Brain pericyte (primary cell): ENCODE results near the gene MLLT10.
"Not testable (repeated sequence)": the region's sequence is repeated elsewhere in the genome, so short reads cannot be mapped to it uniquely, and the experiment has no call there.

Source experiments
- DNase-seq: peaks from one replicate; pipeline ENCODE4 v3.0.0-alpha.2; 2012; ENCODE audit warnings: low read depth, low spot score

The MLLT10 gene

GRCh38 chr10:21579291-21579690, 45.3 kb downstream of the MLLT10 start:
- no peak for DNase-seq

GRCh38 chr10:21581421-21581834, 47.4 kb downstream of the MLLT10 start:
- DNase-seq = not testable (repeated sequence)

GRCh38 chr10:21584834-21585530, 51.0 kb downstream of the MLLT10 start:
- no peak for DNase-seq

GRCh38 chr10:21587391-21587790, 53.4 kb downstream of the MLLT10 start:
- DNase-seq = no peak

- not testable (repeated sequence) for DNase-seq
These were observed 54.1 kb downstream of the MLLT10 start for GRCh38 chr10:21588159-21588558.

GRCh38 chr10:21593986-21594385, 60.0 kb downstream of the MLLT10 start:
- no peak for DNase-seq

GRCh38 chr10:21599582-21599981, 65.5 kb downstream of the MLLT10 start:
- DNase-seq = no peak

- DNase-seq = no peak
These were observed 66.9 kb downstream of the MLLT10 start for GRCh38 chr10:21600804-21601433.

- no peak for DNase-seq
These were observed 68.3 kb downstream of the MLLT10 start for GRCh38 chr10:21602313-21602712.

- no peak for DNase-seq
These were observed 69.7 kb downstream of the MLLT10 start for GRCh38 chr10:21603721-21604120.

- no peak for DNase-seq
These were observed 70.6 kb downstream of the MLLT10 start for GRCh38 chr10:21604651-21605050.

- no peak for DNase-seq
These were observed 73.9 kb downstream of the MLLT10 start for GRCh38 chr10:21607907-21608306.

GRCh38 chr10:21614000-21614399, 80.0 kb downstream of the MLLT10 start:
- DNase-seq = no peak

- no peak for DNase-seq
These were observed 83.2 kb downstream of the MLLT10 start for GRCh38 chr10:21617267-21617666.

GRCh38 chr10:21623291-21623690, 89.3 kb downstream of the MLLT10 start:
- no peak for DNase-seq

GRCh38 chr10:21624421-21624820, 90.4 kb downstream of the MLLT10 start:
- not testable (repeated sequence) for DNase-seq

- DNase-seq = no peak
These were observed 90.9 kb downstream of the MLLT10 start for GRCh38 chr10:21624951-21625350.

GRCh38 chr10:21625623-21626229, 91.7 kb downstream of the MLLT10 start:
- DNase-seq = no peak

GRCh38 chr10:21626457-21627161, 92.6 kb downstream of the MLLT10 start:
- no peak for DNase-seq

- DNase-seq = no peak
These were observed 93.3 kb downstream of the MLLT10 start for GRCh38 chr10:21627331-21627730.

GRCh38 chr10:21628023-21628422, 94.0 kb downstream of the MLLT10 start:
- DNase-seq = no peak

GRCh38 chr10:21628645-21629044, 94.6 kb downstream of the MLLT10 start:
- DNase-seq = not testable (repeated sequence)
